C4-2B (cell line): ENCODE results near the gene GADL1.

Source experiments
- ZFX ChIP-seq: fragments of 450-650 bp; IDR thresholded peaks from 2 replicates; pipeline ENCODE4 v1.6.1; 2017
- TF ChIP-seq, protein P1 (sequence below): fragments of 450-650 bp; conservative IDR thresholded peaks from 2 replicates; pipeline ENCODE4 v1.5.1; 2017; ENCODE audit warnings: mild to moderate bottlenecking

GRCh38 chr3:30924763-30925162 is 30.3 kb upstream of the GADL1 start:
- TF ChIP-seq, protein P1, sequence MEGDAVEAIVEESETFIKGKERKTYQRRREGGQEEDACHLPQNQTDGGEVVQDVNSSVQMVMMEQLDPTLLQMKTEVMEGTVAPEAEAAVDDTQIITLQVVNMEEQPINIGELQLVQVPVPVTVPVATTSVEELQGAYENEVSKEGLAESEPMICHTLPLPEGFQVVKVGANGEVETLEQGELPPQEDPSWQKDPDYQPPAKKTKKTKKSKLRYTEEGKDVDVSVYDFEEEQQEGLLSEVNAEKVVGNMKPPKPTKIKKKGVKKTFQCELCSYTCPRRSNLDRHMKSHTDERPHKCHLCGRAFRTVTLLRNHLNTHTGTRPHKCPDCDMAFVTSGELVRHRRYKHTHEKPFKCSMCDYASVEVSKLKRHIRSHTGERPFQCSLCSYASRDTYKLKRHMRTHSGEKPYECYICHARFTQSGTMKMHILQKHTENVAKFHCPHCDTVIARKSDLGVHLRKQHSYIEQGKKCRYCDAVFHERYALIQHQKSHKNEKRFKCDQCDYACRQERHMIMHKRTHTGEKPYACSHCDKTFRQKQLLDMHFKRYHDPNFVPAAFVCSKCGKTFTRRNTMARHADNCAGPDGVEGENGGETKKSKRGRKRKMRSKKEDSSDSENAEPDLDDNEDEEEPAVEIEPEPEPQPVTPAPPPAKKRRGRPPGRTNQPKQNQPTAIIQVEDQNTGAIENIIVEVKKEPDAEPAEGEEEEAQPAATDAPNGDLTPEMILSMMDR: no peak
- no peak for TF ChIP-seq ZFX
